Measurements from ENCODE around the gene MYPOP. TPM values are rescaled to one million over a fixed set of nuclear protein-coding genes. Genes with fewer than 3 reads are reported as not detected.

MYPOP gene
- total RNA-seq, 1 experiment from 2014 or later: 5.4 TPM

DNA sequence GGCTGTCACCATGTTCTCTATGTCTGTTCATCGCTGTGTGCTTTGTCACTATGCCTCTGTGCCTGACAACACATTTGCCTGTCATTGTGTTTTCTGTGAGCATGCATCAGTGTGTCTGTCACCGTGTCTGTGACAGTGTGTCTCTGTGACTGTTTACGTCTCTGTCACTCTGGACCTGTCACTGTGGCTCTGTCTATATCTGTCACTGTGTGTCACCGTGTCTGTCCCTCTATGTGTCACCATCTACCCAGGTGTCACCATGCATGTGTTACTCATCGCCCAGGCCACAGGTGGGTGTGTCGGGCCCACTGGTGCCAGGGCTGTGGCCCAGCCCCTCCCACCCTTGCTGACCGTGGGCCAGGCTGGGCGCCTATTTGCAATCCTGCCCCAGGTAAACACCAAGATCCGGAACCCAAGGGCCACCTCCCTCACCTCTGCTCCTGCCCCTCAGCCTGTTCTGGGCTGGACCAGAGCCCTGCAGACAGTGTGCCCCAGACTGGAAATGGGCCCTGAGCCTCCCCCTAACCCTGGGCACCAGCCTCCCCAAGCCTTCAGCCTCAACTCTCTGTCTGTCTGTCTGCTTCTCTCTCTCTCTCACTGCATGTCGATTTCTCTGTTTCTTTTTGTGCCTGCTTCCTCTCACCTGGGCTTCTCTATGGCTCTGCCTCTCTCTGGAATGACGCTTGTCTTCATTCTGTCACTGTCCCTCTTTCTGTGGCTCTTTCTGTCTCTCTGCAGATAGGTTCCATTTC, 24.2 kb downstream of the MYPOP start:
- no peak overlapping the region for H2AFZ ChIP-seq (ENCODE audit: low read length)
- no peaks in the 10 kb centered on the region for H3K27me3 ChIP-seq (ENCODE audit: low read length)
- no peaks in the 10 kb centered on the region for H4K20me1 ChIP-seq (ENCODE audit: low read length)
- no peaks in the 10 kb centered on the region for H3K9me3 ChIP-seq (ENCODE audit: low read length)
- intact Hi-C loops (cut with micrococcal nuclease): no loop called here
- no peak overlapping the region for H3K9ac ChIP-seq (ENCODE audit: low read length)
- ChIA-PET POLR2A (ENCODE audit: unreplicated experiment) (interaction anchor here (0.6 kb wide), 1 partner anchor 1235 kb away, joined by 3 read pairs; the partner anchor contains the start of gene ZC3H4), CTCF (no interaction called here)
- ATAC-seq: peak; percentile 60
- H3K79me2 ChIP-seq (ENCODE audit: low read length): no peaks in the 10 kb centered on the region
- no peaks in the 10 kb centered on the region for H3F3A ChIP-seq (ENCODE audit: low read length, unreplicated experiment)
- H3K4me1 ChIP-seq (ENCODE audit: insufficient read depth, low read length): peaks cover 11% of the 10 kb centered on the region; the same call in 1 of the 2 replicates
- no peak for TF ChIP-seq EZH2phosphoT487 (IDR thresholded peaks at IDR 0.05; ENCODE audit: borderline replicate concordance, low read length)
- TF ChIP-seq EZH2 (IDR thresholded peaks at IDR 0.05; ENCODE audit: low read length, unreplicated experiment): no peak
- TF ChIP-seq, protein P1, sequence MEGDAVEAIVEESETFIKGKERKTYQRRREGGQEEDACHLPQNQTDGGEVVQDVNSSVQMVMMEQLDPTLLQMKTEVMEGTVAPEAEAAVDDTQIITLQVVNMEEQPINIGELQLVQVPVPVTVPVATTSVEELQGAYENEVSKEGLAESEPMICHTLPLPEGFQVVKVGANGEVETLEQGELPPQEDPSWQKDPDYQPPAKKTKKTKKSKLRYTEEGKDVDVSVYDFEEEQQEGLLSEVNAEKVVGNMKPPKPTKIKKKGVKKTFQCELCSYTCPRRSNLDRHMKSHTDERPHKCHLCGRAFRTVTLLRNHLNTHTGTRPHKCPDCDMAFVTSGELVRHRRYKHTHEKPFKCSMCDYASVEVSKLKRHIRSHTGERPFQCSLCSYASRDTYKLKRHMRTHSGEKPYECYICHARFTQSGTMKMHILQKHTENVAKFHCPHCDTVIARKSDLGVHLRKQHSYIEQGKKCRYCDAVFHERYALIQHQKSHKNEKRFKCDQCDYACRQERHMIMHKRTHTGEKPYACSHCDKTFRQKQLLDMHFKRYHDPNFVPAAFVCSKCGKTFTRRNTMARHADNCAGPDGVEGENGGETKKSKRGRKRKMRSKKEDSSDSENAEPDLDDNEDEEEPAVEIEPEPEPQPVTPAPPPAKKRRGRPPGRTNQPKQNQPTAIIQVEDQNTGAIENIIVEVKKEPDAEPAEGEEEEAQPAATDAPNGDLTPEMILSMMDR (conservative IDR thresholded peaks at IDR 0.05; ENCODE audit: low read depth, low read length): no peak
- H3K4me2 ChIP-seq (ENCODE audit: low read length): no peak overlapping the region
- no peaks in the 10 kb centered on the region for H3K9me2 ChIP-seq (replicated peaks; ENCODE audit: low read length)
- no TSS peak for BruUV-seq (replicated peaks)
- no peak overlapping the region for H3K4me3 ChIP-seq (ENCODE audit: low read length)
- no peaks in the 10 kb centered on the region for H3K36me3 ChIP-seq (ENCODE audit: low read depth, low read length)
- H3K27ac ChIP-seq (ENCODE audit: low read length): no peak overlapping the region
- peak; percentile 12 for DNase-seq

DNA sequence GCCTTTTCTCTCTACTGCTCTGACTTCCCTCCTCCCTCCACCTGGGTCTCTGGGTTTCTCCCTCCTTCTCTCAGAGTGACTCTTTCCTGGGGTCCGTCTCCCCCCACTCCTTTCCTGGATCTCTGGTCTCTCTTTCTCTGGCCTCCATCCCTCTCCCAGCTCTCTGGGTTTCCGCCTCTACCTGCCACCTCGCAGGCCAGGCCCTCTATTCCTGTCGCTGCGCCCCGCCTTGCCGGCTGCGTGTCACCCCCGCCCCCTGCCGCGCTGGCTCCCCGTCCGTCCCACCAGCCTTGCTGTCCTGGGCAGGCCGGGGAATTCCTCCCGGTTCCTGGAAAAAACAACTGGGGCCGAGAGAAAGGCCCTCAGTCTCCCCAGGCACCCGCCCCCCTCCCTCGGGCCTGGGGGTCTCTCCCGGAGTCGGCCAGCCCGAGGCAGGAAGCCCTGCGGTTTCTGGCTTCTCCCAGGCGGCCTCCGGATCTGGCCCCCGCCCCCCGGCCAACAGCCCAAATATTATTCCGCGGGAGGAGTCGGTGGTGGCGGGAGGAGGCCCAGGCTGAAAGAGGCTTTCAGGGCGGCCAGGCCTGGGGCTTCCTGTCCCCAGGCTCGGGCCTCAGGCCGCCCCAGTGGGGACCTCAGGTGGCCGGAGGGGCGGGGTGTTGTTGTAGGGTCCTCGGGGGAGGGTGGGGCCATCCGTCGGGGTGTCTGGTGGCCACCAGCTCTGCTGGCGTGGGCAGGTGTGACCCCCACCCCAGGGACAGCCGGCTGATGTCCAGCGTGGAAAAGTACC, 25.8 kb downstream of the MYPOP start:
- Histone ChIP-seq H3K4me2 (ENCODE audit: low read length) (no peak overlapping the region), H3K9me2 (replicated peaks; ENCODE audit: low read length) (no peaks in the 10 kb centered on the region), H3K9me3 (ENCODE audit: low read length) (no peaks in the 10 kb centered on the region), H3K79me2 (ENCODE audit: low read length) (no peaks in the 10 kb centered on the region), H3K4me3 (ENCODE audit: low read length) (no peak overlapping the region), H2AFZ (ENCODE audit: low read length) (no peak overlapping the region), H3K36me3 (ENCODE audit: low read depth, low read length) (no peaks in the 10 kb centered on the region), H3K9ac (ENCODE audit: low read length) (no peak overlapping the region), H3K4me1 (ENCODE audit: insufficient read depth, low read length) (peaks cover 5% of the 10 kb centered on the region; the same call in 1 of the 2 replicates), H4K20me1 (ENCODE audit: low read length) (no peaks in the 10 kb centered on the region), H3K27ac (ENCODE audit: low read length) (no peak overlapping the region), H3F3A (ENCODE audit: low read length, unreplicated experiment) (no peaks in the 10 kb centered on the region), H3K27me3 (ENCODE audit: low read length) (no peaks in the 10 kb centered on the region)
- CTCF ChIA-PET: no interaction called here
- no TSS peak for BruUV-seq (replicated peaks)
- ATAC-seq (no peak), DNase-seq (no peak)
- POLR2A ChIA-PET (ENCODE audit: unreplicated experiment): no interaction called here
- intact Hi-C loops (cut with micrococcal nuclease): no loop called here
- TF ChIP-seq EZH2phosphoT487 (IDR thresholded peaks at IDR 0.05; ENCODE audit: borderline replicate concordance, low read length) (no peak), EZH2 (IDR thresholded peaks at IDR 0.05; ENCODE audit: low read length, unreplicated experiment) (no peak)
- TF ChIP-seq, protein P1 (conservative IDR thresholded peaks at IDR 0.05; ENCODE audit: low read depth, low read length): no peak

DNA sequence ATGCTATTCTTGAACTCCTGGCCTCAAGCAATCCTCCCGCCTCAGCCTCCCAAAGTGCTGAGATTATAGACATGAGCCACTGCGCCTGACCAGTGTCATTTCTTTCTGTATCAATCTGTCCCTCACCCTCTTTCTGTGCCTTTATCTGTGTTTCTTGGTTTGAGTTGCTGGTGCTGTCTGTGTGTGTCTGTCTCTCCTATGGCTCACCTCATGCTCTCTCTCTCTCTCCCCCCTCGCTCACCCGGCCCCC, 26.3 kb downstream of the MYPOP start:
- Histone ChIP-seq H3K36me3 (ENCODE audit: low read depth, low read length) (no peaks in the 10 kb centered on the region), H3K79me2 (ENCODE audit: low read length) (no peaks in the 10 kb centered on the region), H3K9me3 (ENCODE audit: low read length) (no peaks in the 10 kb centered on the region), H3K4me3 (ENCODE audit: low read length) (no peak overlapping the region), H3K27me3 (ENCODE audit: low read length) (no peaks in the 10 kb centered on the region), H3K4me2 (ENCODE audit: low read length) (no peak overlapping the region), H2AFZ (ENCODE audit: low read length) (no peak overlapping the region), H3K9me2 (replicated peaks; ENCODE audit: low read length) (no peaks in the 10 kb centered on the region), H3K27ac (ENCODE audit: low read length) (no peak overlapping the region), H3K4me1 (ENCODE audit: insufficient read depth, low read length) (peaks cover 5% of the 10 kb centered on the region; the same call in 1 of the 2 replicates), H3F3A (ENCODE audit: low read length, unreplicated experiment) (no peaks in the 10 kb centered on the region), H3K9ac (ENCODE audit: low read length) (no peak overlapping the region), H4K20me1 (ENCODE audit: low read length) (no peaks in the 10 kb centered on the region)
- intact Hi-C loops (cut with micrococcal nuclease): no loop called here
- POLR2A ChIA-PET (ENCODE audit: unreplicated experiment): no interaction called here
- no peak for TF ChIP-seq EZH2phosphoT487 (IDR thresholded peaks at IDR 0.05; ENCODE audit: borderline replicate concordance, low read length)
- TF ChIP-seq, protein P1 (conservative IDR thresholded peaks at IDR 0.05; ENCODE audit: low read depth, low read length): no peak
- no peak for TF ChIP-seq EZH2 (IDR thresholded peaks at IDR 0.05; ENCODE audit: low read length, unreplicated experiment)
- no TSS peak for BruUV-seq (replicated peaks)
- CTCF ChIA-PET: no interaction called here
- no peak for DNase-seq
- no peak for ATAC-seq
